Measurements from ENCODE around the gene GNB4.
A peak's percentile ranks its signal among the peaks of the same experiment; 100 is the strongest.

The GNB4 gene

DNA sequence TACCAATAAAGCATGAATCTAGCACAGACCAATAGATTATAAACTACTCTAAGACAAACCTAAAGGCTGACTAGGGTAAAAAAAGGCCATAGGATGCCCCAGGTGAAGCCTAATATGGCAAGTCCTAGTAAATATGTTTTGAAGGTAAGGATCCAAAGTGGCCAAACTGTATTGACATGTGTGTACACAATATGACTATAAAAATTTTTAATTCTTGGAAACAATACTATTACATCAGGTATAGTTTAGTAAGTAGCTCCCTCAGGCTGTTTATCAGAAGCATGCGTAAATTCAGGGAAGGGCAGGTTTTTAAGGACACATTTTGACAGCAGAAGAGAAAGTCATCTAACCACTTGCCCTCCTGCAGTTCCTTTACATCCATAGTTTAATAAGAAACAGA lies 18.8 kb downstream of the GNB4 start:
- DNase-seq (ENCODE audit: low spot score), result no peak

DNA sequence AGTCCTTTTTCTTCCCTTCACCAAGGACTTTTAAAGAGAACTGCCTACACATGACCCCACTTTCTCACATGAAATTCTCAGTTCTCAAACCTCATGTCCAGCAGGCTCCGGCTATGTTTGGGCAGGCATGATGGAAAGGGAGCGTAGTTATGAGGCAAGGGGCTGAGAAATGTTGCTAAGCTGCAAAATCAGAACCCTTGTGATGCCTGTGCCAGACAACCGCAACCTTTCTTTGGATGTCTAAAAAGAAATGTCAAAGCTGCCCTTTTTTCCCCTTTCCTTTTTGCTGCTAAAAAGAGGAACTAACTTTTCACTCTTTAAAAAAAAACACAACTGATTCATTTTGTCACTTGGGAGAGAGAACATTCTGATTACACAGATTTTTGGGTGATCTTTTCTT lies 19.2 kb downstream of the GNB4 start:
- no peak for DNase-seq (ENCODE audit: low spot score)

DNA sequence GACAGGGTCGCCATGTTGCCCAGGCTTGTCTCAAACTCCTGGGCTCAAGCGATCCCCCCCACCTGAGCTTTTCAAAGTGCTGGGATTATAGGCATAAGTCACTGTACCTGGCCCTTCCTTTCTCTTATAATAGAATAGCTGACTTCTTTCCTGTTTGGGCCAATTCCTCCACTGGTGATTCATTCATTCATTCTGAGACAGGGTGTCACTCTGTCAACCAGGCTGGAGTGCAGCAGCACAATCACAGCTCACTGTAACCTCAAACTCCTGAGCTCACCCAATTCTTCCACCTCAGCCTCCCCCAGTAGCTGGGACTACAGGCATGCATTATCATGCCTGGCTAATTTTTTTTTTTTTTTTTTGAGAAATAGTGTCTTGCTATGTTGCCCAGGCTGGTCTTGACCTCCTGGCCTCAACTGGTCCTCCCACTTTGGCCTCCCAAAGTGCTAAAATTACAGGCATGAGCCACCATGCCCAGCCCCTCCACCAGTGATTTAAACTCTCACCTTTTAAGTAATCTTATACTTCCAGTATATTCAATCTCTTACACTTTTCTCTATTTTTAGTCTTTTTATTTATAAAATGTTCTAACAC lies 20.9 kb downstream of the GNB4 start:
- no peak for DNase-seq (ENCODE audit: low spot score)

DNA sequence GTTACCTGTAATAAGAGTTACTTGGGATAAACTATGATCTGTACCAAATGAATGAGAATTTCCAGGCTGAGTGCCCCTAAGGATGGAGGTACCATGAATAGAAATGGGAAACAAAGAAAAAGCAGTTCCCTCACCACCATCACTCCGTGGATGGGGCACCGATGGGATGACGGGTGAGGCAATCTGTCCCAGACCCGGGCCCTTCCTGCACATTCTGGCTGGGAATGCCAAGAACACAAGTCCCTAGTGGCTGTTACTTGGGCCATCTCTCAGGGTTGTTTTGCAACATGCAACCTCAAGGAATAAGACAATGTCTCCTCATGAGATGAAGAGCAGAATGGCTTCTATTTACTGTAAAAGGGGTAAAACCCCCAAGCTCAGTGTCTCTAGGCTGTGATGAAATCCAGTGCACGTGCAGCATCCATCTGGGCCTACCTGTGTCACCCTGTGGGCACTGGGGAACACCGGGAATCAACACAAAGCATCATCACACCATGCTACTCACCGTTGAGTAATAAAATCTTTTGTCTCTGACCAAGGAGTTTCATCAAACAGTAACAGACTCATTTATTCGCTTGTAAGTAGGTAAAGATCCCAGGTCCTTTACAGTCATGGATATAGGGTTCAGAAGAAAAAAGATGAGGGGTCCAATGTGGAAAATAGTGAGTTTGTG lies 22.3 kb downstream of the GNB4 start:
- no peak for DNase-seq (ENCODE audit: low spot score)

DNA sequence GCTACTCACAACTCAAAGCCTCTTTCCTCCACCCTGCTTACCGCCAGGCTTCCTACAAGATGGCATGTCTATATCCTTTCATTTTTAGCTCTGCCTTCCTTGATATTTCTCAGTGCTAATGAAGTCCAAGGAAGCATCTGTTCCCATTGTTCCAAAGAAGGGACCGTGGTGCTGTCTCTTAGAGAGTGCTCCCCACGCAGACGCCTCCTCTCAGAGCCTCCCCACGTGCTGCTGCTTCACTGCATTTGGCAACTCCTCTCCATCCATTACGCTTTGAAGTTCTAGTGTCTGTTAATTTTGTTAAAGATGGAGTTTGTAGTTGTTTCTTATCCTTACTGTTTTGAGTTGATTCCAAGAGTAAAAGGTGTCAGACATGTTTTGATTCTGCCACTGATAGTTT lies 26.2 kb downstream of the GNB4 start:
- DNase-seq (ENCODE audit: low spot score), result no peak

DNA sequence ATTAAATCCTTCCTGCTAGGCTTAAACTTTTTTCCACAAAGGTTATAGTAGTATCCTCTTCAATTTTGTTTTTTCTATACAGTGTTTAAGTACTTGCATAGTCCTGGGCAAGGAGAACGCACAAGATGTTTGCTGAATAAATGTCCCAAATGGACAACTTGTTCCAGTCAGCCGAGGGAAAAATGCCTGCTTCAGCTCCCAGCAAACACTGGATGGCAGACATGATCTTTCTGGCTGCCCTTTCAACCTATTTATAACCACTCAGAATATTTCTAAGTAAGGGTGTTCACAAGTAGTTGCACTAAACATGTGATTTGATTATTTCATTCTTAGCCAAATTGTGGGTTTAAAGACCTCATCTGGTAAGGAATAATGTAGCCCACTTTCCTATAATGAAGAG lies 29.8 kb downstream of the GNB4 start:
- DNase-seq (ENCODE audit: low spot score), result peak; percentile 32

DNA sequence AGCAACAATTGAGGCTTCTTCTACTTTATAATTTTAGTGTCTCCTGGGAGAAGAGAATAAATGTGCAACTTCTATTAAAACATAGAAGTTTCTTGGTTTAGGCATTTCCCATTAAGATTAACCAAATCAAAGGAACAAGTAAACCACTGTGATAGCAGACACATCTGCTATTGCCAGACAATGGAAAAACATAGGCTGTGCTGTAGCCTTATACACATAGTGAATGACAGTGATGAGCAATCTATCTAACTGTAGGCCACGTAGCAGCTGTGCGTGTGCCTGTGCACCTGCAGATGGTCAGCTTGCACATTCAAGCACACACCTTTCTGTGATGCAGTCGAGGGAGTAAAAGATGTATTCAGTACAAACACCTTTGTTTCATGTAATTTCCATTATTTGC lies 32.7 kb downstream of the GNB4 start:
- no peak for DNase-seq (ENCODE audit: low spot score)

DNA sequence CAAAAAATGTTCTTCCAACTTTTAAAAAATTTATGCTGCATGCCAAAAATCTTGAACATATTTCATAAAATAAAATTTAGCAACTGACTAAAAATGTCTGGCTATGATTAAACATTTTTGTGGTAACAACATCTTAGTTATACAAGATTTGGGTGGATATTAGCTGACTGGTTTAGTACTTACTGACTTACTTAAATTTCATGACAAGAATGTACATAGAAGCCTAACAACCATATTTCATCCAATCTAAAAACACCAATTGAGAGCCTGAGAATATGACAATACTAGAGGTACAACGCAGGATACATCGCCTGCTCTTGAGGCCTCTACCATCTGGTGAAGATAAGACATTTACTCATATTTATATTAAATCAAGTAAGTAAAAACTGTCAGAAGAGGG lies 34.6 kb downstream of the GNB4 start:
- no peak for DNase-seq (ENCODE audit: low spot score)

DNA sequence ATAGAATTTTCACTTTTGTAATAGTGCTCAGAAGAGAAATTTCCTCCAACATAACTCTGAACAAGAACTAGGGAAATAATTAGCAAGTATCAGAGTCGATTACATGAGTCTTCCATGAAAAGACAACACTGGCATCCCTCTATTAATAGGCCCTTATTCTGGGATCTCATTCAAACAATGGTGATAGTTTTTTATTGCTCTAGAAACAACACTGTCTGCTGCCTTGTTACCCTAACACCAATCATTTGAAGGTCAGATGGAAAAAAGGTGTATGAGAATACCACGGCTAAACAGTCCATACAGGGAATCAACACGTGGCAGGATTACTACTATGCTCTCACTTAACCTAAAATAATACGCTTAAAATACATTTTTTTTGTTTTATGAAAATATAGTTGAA lies 35.9 kb downstream of the GNB4 start:
- DNase-seq (ENCODE audit: low spot score), result no peak

DNA sequence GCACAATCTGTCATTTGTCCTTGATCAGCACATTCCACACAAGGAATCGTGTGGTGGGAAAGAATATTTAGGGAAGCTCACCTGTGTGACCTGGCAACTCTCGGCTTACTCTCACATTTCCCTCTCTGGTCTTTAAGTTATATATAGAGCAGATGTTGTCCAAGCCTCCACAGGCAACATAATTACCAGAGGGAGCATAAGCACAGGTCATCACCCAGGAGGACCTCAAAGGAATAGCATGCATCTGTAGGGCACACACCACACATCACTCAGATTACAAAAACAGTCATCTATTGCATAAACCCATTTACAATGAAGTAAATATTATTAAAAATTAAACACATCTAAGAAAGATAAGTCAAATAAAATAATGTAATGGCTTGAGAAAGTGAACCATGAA lies 36.5 kb downstream of the GNB4 start:
- no peak for DNase-seq (ENCODE audit: low spot score)

DNA sequence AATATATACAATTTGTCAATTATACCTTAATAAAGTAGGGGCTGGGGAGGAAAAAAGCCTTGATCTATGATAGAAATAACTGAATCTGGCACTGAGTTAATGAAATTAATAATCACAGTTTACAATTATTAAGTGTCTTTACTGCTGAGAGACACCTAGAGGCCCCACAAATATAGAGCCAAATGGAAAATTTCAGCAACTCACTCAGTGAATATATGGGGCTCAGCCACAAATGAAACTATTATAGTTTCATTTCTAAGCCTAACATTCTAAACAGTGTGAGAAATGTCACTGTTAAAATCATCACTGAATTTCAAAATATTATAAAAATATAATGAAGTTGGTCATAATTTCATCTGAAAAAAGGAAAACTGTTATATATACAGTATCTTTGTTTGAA lies 40.3 kb downstream of the GNB4 start:
- DNase-seq (ENCODE audit: low spot score), result no peak

DNA sequence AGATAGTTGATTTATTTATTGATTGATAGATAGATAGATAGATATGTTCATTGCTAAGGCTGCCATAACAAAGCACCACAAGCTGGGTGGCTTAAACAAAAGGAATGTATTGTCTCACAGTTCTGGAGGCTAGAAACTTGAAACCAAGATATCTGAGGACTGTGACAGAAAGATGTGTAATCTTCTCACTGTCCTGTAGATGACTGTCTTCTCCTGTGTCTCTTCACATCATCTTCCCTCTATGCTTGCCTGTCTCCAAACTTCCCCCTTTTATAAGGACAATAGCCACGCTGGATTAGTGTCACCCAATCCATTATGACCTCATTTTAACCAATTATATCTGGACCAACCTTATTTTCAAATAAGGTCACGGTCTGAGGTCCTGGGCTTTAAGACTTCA lies 40.9 kb downstream of the GNB4 start:
- no peak for DNase-seq (ENCODE audit: low spot score)

DNA sequence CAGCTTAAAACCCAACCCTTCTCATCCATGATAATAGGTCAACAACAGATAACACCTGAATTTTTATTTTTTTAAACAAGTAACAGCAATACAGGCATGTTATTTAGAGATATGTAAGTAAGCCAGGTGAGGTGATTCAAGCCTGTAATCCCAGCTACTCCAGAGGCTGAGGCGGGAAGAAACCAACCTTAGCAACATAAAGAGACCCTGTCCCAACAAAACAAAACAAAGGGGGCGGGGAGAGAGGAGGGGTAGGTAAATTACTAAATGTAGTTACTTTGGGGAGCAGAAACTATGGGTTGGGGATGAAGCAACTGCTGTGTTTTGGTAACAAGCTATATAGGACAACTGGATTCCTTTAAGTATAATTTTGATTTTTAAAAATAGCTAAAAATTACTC lies 47.0 kb downstream of the GNB4 start:
- no peak for DNase-seq (ENCODE audit: low spot score)

DNA sequence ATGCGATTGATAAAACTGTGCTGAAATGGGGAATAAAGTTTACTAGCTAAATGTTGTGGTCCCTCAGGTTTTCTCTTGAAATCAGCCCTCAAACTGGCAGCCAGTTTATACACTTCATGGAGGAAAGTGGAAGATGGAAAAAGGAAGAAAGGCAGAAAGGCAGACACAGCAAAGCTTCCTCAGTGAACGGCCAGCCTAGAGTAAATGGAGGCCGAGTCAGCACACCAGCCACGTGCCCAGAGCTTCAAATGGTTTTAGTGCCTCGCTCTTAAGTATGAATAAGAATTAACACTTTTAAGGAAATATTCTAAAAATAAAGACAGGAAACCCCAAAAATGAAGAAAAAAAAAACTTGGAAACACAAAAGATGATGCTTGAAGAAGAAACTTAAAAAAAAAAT lies 48.3 kb downstream of the GNB4 start:
- DNase-seq (ENCODE audit: low spot score), result no peak

DNA sequence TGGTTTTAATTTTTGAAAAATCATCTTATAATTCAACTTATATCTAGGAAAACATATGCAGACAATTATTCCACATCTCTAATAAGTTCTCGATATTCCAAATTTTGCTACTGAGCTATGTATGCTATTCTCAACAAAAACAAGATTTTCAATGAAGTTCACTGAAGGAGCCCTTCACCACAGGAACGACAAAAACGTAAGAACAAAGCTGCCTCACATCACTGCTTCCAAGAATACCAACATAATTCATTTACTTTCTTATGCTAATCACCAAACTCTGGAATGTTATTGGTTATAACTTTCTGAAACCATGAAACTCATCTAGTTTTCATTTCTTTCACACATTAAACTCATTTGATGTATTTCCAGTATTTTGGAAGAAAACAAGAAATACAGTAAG lies 49.7 kb downstream of the GNB4 start:
- no peak for DNase-seq (ENCODE audit: low spot score)

DNA sequence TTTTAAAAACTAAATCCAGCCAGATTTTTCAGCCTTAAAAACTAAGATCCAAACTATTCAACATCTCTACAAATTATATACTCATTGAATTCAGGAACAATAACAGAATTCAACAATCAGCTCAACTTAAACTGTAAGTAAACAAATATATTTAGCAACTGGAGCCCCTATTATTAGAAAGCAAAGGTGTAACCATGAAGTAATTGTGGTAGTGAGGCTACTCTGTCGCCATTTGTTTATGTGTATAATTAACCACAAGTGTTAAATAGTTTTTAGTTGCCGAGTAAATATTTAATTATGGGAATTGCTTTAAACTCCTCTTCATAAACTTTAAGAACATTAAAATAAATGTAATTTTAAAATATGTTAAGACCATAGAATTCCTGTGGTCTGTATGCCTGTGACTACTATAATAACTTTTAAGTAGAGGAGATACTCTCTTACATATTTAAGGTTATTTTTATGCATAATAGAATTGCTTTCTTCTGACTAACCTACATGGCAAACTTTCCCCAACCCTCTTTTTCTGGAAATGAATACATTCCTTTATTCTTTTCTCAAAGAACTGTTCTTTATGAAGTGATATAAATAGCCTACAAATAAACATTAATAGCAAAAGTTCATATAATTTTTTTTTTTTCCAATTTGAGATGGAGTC lies 52.6 kb downstream of the GNB4 start:
- DNase-seq (ENCODE audit: low spot score), result no peak

DNA sequence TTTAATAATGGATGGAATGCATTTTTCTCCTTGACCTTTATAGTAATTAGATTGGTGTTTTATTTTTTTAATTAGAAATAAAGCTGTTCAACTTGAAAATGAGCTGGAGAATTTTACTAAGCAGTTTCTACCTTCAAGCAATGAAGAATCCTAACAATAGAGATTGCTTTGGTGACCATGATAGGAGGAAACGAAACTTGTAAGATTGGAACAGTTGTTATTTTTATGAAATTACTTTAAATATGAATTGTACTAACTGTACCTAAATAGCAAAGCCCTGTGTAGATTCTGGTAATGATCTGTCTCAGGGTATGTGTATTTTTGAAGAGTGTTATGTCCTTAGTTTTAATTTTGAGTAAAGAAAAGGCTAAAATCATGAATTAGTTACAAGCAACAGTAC lies 59.4 kb downstream of the GNB4 start:
- DNase-seq (ENCODE audit: low spot score), result no peak

DNA sequence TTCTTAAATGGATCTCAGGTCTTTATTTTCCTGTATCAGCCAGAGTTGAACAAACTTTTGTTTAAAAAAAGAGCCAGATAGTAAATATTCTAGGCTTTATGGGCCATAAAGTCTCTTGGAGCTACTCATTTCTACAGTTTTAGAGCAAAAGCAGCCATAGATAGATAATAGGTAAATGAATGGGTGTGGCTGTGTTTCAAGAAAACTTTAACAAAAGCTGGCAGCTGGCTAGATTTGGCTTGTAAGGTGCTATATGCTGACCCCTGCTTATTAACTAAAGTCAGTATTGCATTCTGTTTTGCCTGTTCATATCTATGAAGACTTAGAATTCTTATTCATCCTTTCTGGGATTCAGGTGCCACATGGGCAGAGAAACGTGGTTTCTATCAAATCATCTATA lies 74.8 kb downstream of the GNB4 start:
- DNase-seq (ENCODE audit: low spot score), result no peak

DNA sequence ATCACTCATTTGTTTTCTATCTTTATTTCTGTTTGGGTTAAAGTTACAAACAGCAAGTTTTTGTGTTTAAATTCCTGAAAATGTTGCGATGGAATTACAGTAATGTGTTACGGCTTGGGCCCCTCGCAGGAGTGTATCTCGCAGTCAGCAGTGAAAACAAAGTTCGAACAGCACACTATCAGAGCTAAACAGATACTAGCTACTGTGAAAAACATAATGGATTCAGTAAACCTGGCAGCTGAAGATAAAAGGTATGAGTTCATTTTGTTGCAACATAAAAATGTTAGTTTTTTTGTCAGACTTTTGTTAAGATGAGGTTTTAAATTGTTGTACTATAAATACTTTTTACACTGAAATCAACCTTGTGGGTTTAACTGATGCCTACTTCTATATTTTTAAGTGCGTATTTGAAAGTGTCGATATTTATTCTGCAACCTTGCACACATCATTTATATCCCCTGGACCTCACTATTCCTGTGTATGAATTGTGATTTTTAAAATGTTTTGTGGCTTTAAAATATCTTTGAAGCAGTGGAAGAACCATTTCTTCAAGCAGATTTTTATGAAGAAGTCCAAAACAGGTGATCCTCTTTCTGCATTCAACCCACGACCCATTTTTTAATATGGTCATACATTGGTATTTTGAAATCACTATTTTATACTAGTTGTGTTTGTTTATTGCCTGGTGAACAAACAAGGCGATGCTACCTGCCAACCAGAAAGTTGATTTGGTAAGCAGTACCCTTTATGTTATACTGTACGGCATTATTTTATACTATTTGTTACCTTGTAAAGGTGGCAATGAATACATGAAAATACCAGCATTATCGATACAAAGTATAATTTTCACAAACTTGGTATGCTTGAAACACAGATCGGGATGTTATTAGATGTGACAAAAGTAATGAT lies 75.9 kb downstream of the GNB4 start:
- no peak for DNase-seq (ENCODE audit: low spot score)

DNA sequence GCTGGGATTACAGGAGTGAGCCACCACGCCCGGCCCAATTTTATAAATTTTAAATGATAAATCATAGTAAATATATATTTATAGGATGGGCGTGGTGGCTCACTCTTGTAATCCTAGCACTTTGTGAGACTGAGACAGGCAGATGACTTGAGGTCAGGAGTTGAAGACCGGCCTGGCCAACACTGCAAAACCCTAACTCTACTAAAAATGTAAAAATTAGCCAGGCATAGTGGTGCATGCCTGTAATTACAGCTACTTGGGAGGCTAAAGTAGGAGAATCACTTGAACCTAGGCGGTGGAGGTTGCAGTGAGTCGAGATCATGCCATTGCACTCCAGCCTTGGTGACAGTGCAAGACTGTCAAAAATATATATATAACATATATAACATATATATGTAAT lies 77.3 kb downstream of the GNB4 start:
- DNase-seq (ENCODE audit: low spot score), result peak; percentile 7

DNA sequence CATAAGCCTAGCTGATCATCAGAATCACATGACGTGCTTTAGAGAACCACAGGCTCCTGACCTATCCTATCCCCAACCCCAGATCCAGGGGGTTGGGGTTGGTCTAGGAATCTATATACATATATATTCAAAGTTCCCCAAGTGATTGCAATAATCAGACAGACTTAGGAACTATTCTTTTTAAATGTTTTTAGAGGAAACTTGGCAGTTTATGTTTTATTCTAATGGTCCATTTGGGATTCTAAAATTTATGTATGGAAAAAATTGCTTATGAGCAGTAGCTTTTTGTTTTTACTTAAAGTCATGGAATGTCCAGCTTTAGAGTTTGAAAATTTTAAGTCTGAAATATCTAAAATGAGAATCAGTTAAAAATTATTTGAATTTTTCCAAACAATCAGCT lies 81.6 kb downstream of the GNB4 start:
- DNase-seq (ENCODE audit: low spot score), result no peak

DNA sequence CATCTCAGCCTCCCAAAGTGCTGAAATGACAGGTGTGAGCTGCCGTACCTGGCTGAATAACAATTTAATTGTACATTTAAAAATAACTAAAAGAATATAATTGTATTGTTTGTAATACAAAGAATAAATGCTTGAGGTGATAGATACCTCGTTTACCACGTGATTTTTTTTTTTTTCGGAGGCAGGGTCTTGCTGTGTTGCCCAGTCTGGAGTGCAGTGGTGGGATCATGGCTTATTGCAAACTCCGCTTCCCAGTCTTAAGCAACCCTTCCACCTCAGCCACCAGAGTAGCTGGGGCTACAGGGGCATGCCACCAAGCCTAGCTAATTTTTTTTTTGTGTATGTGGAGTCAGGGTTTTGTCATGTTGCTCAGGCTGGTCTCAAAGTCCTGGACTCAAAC lies 87.9 kb downstream of the GNB4 start:
- DNase-seq (ENCODE audit: low spot score), result no peak

DNA sequence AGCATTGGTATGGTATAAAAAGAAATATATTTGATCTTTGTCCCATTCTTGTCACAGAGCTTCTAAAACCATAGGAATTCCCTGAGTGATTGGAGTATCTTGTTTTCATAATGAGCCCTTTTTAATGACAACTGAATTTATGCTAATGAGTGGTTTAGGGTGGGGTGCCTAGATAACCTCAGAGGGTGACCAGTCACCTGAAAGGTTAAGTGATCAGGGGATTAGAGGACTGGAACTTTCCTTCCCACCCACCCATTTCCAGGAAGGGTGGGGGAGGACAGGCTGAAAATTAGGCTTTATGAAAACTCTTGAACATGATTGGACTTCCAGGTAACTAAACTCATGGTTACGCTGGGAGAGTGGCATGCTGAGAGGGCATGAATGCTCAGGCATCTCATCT lies 95.3 kb downstream of the GNB4 start:
- DNase-seq (ENCODE audit: low spot score), result no peak
